OCI-LY7 (cell line): ENCODE data around the gene LZTFL1. TPM values are rescaled to one million over a fixed set of nuclear protein-coding genes. Genes with fewer than 3 reads are reported as not detected.

Experiments used
- BruUV-seq: library from RNA; stranded (reverse); fragments of 400-500 nt; replicated peaks from 2 replicates; lab custom pipeline; 2021; lab: Mats Ljungman, UMichigan
- CTCF ChIA-PET: fragments of 300-600 bp; sonication (Branson Sonifier 250); formaldehyde crosslinking; loops from one replicate; lab custom pipeline; 2022; ENCODE audit warnings: antibody characterized with exemption; ENCODE audit not compliant: unreplicated experiment; lab: Charles Lee
- POLR2A ChIA-PET: fragments of 300-600 bp; sonication (Branson Sonifier 250); formaldehyde crosslinking; loops from one replicate; lab custom pipeline; 2022; ENCODE audit warnings: antibody characterized with exemption; lab: Charles Lee
- DNase-seq: peaks from one replicate; pipeline ENCODE4 v3.0.0-alpha.2; 2015; ENCODE audit warnings: low spot score
- H2AFZ ChIP-seq: fragments of 200-600 bp; sonication (generic), shearing (Covaris generic); 2 replicates; pipeline ENCODE4 v1.6.1; 2014; ENCODE audit warnings: mild to moderate bottlenecking, antibody characterized with exemption, low read length, moderate library complexity
- H3K27ac ChIP-seq: fragments of 200-600 bp; sonication (generic); 2 replicates; pipeline ENCODE4 v1.5.1; 2014; ENCODE audit warnings: mixed run types, low read depth, mild to moderate bottlenecking, moderate library complexity, low read length, inconsistent platforms; ENCODE audit not compliant: poor library complexity, severe bottlenecking
- H3K36me3 ChIP-seq: fragments of 200-600 bp; sonication (generic); 2 replicates; pipeline ENCODE4 v1.6.1; 2014; ENCODE audit warnings: mild to moderate bottlenecking, antibody characterized with exemption, low read length, moderate library complexity, mixed read lengths; ENCODE audit not compliant: insufficient read depth
- H3K4me1 ChIP-seq: fragments of 200-600 bp; sonication (generic); 2 replicates; pipeline ENCODE4 v1.5.1; 2014; ENCODE audit warnings: mild to moderate bottlenecking, low read length; ENCODE audit not compliant: insufficient read depth, poor library complexity, severe bottlenecking
- H3K4me2 ChIP-seq: fragments of 200-600 bp; sonication (generic); 2 replicates; pipeline ENCODE4 v1.6.1; 2014; ENCODE audit warnings: mild to moderate bottlenecking, low read length
- H3K4me3 ChIP-seq: fragments of 200-600 bp; sonication (generic); 2 replicates; pipeline ENCODE4 v1.5.1; 2014; ENCODE audit warnings: mild to moderate bottlenecking, low read depth, low read length; ENCODE audit not compliant: poor library complexity, severe bottlenecking
- H3K79me2 ChIP-seq: fragments of 200-600 bp; sonication (generic); 2 replicates; pipeline ENCODE4 v1.6.1; 2016; ENCODE audit warnings: low read depth, mild to moderate bottlenecking, low read length, moderate library complexity, mixed read lengths; ENCODE audit not compliant: insufficient read depth
- H3K9me2 ChIP-seq: fragments of 200-600 bp; sonication (generic); 2 replicates; pipeline ENCODE4 v1.6.1; 2016; ENCODE audit warnings: mild to moderate bottlenecking, low read length, mixed read lengths; ENCODE audit not compliant: insufficient read depth
- H3K9me3 ChIP-seq: fragments of 200-600 bp; sonication (generic); 2 replicates; pipeline ENCODE4 v1.6.1; 2014; ENCODE audit warnings: mild to moderate bottlenecking, mixed run types, low read length, mixed read lengths
- H4K20me1 ChIP-seq: fragments of 200-600 bp; sonication (generic); 2 replicates; pipeline ENCODE4 v1.6.1; 2014; ENCODE audit warnings: mild to moderate bottlenecking, antibody characterized with exemption, low read length, moderate library complexity, mixed read lengths; ENCODE audit not compliant: insufficient read depth
- EZH2phosphoT487 ChIP-seq: fragments of 200-600 bp; sonication (generic); IDR thresholded peaks from 2 replicates; pipeline ENCODE4 v1.6.1; 2018; ENCODE audit warnings: low read depth, borderline replicate concordance, mild to moderate bottlenecking, mixed run types, antibody characterized with exemption, low read length, moderate library complexity, mixed read lengths
- intact Hi-C: fragments of 100-400 bp; cut with micrococcal nuclease; formaldehyde crosslinking; loops from one replicate; pipeline ENCODE4 v1.10.0; 2022; ENCODE audit not compliant: unreplicated experiment
- total RNA-seq, 2 experiments: library from RNA; depleted of rRNA in 1 of 2; stranded (reverse); fragments of >200 nt in 1 of 2; shearing (Covaris generic) in 1 of 2; gene quantifications; 2 replicates each; pipeline ENCODE4 v1.2.3, GENCODE V29; 2014 to 2022
- TF ChIP-seq, protein P1 (sequence below): fragments of 200-600 bp; sonication (generic); conservative IDR thresholded peaks from 2 replicates; pipeline ENCODE4 v1.5.1; 2014; ENCODE audit warnings: mild to moderate bottlenecking, antibody characterized with exemption, low read length, moderate library complexity, mixed read lengths

The LZTFL1 gene
- total RNA-seq, 2 experiments from 2014 or later = 3.2 to 8.7 TPM

- CTCF ChIA-PET = no interaction called here
- intact Hi-C loops = no loop called here
These were observed 38.5 kb downstream of the LZTFL1 start for GRCh38 chr3:45803252-45803935.

DNA sequence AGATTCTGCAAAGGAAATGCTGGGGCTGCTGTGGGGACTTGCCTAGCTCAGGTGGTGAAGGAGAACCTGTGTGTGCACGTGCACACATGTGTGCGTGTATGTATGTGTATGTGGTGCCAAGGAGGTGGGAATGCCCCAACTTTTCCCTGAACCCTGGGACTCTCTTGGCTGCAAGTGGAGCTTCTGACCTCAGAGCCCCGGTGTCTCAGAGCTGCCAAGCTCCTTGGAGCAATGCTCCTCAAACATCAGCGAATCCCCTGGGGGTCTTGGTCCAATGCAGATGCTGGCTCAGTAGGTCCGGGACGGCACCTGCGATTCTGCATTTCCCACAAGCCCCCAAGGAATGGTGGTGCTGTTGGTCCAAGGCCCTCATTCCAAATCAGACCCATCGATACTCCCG, 39.8 kb downstream of the LZTFL1 start:
- H2AFZ ChIP-seq = no peak overlapping the region
- H3K4me1 ChIP-seq = no peaks in the 10 kb centered on the region
- H3K27ac ChIP-seq = no peak overlapping the region
- H3K4me3 ChIP-seq = no peak overlapping the region
- ChIA-PET CTCF (no interaction called here), POLR2A (no interaction called here)
- no peaks in the 10 kb centered on the region for H3K9me3 ChIP-seq
- no peak for TF ChIP-seq EZH2phosphoT487
- TF ChIP-seq, protein P1, sequence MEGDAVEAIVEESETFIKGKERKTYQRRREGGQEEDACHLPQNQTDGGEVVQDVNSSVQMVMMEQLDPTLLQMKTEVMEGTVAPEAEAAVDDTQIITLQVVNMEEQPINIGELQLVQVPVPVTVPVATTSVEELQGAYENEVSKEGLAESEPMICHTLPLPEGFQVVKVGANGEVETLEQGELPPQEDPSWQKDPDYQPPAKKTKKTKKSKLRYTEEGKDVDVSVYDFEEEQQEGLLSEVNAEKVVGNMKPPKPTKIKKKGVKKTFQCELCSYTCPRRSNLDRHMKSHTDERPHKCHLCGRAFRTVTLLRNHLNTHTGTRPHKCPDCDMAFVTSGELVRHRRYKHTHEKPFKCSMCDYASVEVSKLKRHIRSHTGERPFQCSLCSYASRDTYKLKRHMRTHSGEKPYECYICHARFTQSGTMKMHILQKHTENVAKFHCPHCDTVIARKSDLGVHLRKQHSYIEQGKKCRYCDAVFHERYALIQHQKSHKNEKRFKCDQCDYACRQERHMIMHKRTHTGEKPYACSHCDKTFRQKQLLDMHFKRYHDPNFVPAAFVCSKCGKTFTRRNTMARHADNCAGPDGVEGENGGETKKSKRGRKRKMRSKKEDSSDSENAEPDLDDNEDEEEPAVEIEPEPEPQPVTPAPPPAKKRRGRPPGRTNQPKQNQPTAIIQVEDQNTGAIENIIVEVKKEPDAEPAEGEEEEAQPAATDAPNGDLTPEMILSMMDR = no peak
- intact Hi-C loops = no loop called here
- no peak overlapping the region for H3K4me2 ChIP-seq
- no peaks in the 10 kb centered on the region for H3K36me3 ChIP-seq
- no peaks in the 10 kb centered on the region for H3K79me2 ChIP-seq
- H4K20me1 ChIP-seq = no peaks in the 10 kb centered on the region
- no peak for DNase-seq
- BruUV-seq = no TSS peak
- H3K9me2 ChIP-seq = no peaks in the 10 kb centered on the region

More at GRCh38 chr3:45803252-45803935, 38.5 kb downstream of the LZTFL1 start:
- POLR2A ChIA-PET = no interaction called here
- no TSS peak for BruUV-seq
- H3K4me3 ChIP-seq = no peak overlapping the region
- no peak for DNase-seq
- H3K4me2 ChIP-seq = no peak overlapping the region
- no peaks in the 10 kb centered on the region for H4K20me1 ChIP-seq
- H3K9me3 ChIP-seq = no peaks in the 10 kb centered on the region
- H3K9me2 ChIP-seq = no peaks in the 10 kb centered on the region
- H3K4me1 ChIP-seq = no peaks in the 10 kb centered on the region
- no peak overlapping the region for H2AFZ ChIP-seq
- no peaks in the 10 kb centered on the region for H3K36me3 ChIP-seq
- TF ChIP-seq EZH2phosphoT487 = no peak
- TF ChIP-seq, protein P1 = no peak
- H3K27ac ChIP-seq = no peak overlapping the region
- H3K79me2 ChIP-seq = no peaks in the 10 kb centered on the region

- H3K27ac ChIP-seq = no peak overlapping the region
- no peaks in the 10 kb centered on the region for H3K4me1 ChIP-seq
- H2AFZ ChIP-seq = no peak overlapping the region
- POLR2A ChIA-PET = no interaction called here
- no peaks in the 10 kb centered on the region for H3K9me2 ChIP-seq
- no peak for DNase-seq
- H4K20me1 ChIP-seq = no peaks in the 10 kb centered on the region
- no TSS peak for BruUV-seq
- intact Hi-C loops = no loop called here
- H3K4me3 ChIP-seq = no peak overlapping the region
- CTCF ChIA-PET = no interaction called here
- TF ChIP-seq, protein P1 = no peak
- no peak for TF ChIP-seq EZH2phosphoT487
- no peaks in the 10 kb centered on the region for H3K36me3 ChIP-seq
- H3K4me2 ChIP-seq = no peak overlapping the region
- no peaks in the 10 kb centered on the region for H3K9me3 ChIP-seq
- no peaks in the 10 kb centered on the region for H3K79me2 ChIP-seq
These were observed 41.3 kb downstream of the LZTFL1 start for GRCh38 chr3:45800611-45801010.
